A549 (cell line): ENCODE data around the gene HNRNPAB.

Experiments used
- BHLHE40 ChIP-seq: IDR thresholded peaks from 2 replicates; pipeline ENCODE4 v1.6.1; 2012; ENCODE audit warnings: low read depth, low read length, inconsistent platforms
- CTCF ChIP-seq: fragments of >200 bp; sonication (Bioruptor Twin); formaldehyde crosslinking; IDR thresholded peaks from 3 replicates; pipeline ENCODE4 v1.5.1; 2016
- ELK1 ChIP-seq: fragments of 150-350 bp; IDR thresholded peaks from 2 replicates; pipeline ENCODE4 v1.6.1; 2014; ENCODE audit warnings: low read depth, mild to moderate bottlenecking, low read length

- TF ChIP-seq BHLHE40 (no peak), CTCF (no peak), ELK1 (no peak)
These were observed 5.6 kb upstream of the HNRNPAB start for GRCh38 chr5:178198706-178199105.
